Neutrophil (primary cell): ENCODE measurements around the gene FBXO33.

Experiments
- H3K27ac ChIP-seq: fragments of 200-600 bp; sonication (generic); 2 replicates; pipeline ENCODE4 v1.5.1; 2016; ENCODE audit warnings: mild to moderate bottlenecking, moderate library complexity
- H3K27me3 ChIP-seq: fragments of 200-600 bp; sonication (generic); 2 replicates; pipeline ENCODE4 v1.6.0; 2016; ENCODE audit warnings: mild to moderate bottlenecking
- H3K36me3 ChIP-seq: fragments of 200-600 bp; sonication (generic); 2 replicates; pipeline ENCODE4 v1.5.1; 2017
- H3K4me1 ChIP-seq, 2 experiments: fragments of 200-600 bp in 1 of 2; sonication (generic) in 1 of 2; 1 replicate in 1 of 2; 2 replicates in 1 of 2; pipeline versions ENCODE4 v1.5.1 to v1.6.1; 2013 to 2016; ENCODE audit warnings: low read depth in 1 of 2, low read length in 1 of 2, mild to moderate bottlenecking in 1 of 2, moderate library complexity in 1 of 2; ENCODE audit not compliant: control insufficient read depth in 1 of 2, insufficient read depth in 1 of 2
- H3K4me3 ChIP-seq, 2 experiments: fragments of 200-600 bp in 1 of 2; sonication (generic) in 1 of 2; 1 replicate in 1 of 2; 2 replicates in 1 of 2; pipeline ENCODE4 v1.5.1; 2013 to 2016; ENCODE audit warnings: low read depth in 1 of 2, low read length in 1 of 2, mild to moderate bottlenecking in 1 of 2, moderate library complexity in 1 of 2
- H3K9me3 ChIP-seq: fragments of 200-600 bp; sonication (generic); 2 replicates; pipeline ENCODE4 v1.5.1; 2016
- TF ChIP-seq, protein P1 (sequence below): fragments of 200-600 bp; sonication (generic); IDR thresholded peaks from 2 replicates; pipeline ENCODE4 v1.5.1; 2016; ENCODE audit warnings: antibody characterized with exemption

FBXO33 gene

DNA sequence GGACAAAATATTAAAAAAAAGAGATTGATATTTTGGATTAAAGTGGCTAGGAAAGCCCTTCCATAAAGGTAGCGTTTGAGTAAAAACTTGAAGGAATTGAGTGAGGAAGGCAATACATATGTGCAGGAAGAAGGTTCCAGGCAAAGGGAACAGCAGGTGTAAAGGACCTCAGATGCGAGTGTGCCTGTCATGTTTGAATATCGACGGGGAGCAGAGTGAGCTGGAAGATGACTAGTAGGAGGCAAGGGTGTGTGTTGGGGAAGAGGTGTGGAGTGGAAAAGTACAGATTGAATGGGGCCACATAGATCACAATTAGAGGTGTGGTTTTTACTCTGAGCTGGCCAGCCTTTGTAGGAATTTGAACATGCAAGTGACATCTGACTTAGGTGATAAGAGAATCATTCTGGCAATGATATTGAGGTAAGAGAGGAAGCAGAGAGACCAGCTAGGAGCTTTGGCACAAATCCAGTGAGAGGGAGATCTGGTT lies 15.0 kb upstream of the FBXO33 start:
- TF ChIP-seq, protein P1, sequence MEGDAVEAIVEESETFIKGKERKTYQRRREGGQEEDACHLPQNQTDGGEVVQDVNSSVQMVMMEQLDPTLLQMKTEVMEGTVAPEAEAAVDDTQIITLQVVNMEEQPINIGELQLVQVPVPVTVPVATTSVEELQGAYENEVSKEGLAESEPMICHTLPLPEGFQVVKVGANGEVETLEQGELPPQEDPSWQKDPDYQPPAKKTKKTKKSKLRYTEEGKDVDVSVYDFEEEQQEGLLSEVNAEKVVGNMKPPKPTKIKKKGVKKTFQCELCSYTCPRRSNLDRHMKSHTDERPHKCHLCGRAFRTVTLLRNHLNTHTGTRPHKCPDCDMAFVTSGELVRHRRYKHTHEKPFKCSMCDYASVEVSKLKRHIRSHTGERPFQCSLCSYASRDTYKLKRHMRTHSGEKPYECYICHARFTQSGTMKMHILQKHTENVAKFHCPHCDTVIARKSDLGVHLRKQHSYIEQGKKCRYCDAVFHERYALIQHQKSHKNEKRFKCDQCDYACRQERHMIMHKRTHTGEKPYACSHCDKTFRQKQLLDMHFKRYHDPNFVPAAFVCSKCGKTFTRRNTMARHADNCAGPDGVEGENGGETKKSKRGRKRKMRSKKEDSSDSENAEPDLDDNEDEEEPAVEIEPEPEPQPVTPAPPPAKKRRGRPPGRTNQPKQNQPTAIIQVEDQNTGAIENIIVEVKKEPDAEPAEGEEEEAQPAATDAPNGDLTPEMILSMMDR: no peak
- no peaks in the 10 kb centered on the region for H3K36me3 ChIP-seq
- no peak overlapping the region for H3K4me3 ChIP-seq
- H3K4me1 ChIP-seq: no peaks in the 10 kb centered on the region
- no peaks in the 10 kb centered on the region for H3K27me3 ChIP-seq
- peaks cover under 1% of the 10 kb centered on the region for H3K9me3 ChIP-seq
- no peak overlapping the region for H3K27ac ChIP-seq

DNA sequence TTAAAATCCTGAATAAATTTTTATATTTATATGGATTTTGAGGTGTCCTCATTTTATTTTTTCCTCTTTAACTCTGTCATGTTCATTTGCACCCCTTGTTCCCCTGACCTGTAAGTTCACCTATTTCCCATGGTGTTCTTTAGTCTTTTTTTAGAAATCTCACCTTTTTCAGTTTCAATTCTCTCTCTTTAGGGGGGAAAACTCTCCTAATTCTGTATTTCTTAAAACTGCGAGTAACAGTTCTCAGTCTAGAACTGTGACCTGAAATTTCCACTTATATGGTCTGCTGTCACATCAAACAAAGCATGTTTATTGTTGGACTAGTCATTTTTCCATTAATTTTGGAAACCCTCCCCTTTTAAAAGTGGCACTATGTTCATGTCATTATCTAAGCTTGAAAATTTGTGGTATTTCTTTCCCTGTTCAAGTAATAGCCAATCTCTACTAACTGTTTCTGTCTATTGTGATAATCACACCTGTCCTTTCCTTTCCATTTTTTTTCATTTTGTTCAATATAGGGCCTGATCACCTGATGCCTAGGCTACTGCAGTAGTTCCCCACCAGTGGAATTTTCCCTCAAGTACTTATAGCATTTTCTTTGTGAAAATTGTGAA lies 14.0 kb upstream of the FBXO33 start:
- H3K27me3 ChIP-seq: no peaks in the 10 kb centered on the region
- H3K27ac ChIP-seq: no peak overlapping the region
- peaks cover 5% of the 10 kb centered on the region for H3K9me3 ChIP-seq
- H3K4me1 ChIP-seq: no peaks in the 10 kb centered on the region
- no peak overlapping the region for H3K4me3 ChIP-seq
- TF ChIP-seq, protein P1: no peak
- H3K36me3 ChIP-seq: no peaks in the 10 kb centered on the region

DNA sequence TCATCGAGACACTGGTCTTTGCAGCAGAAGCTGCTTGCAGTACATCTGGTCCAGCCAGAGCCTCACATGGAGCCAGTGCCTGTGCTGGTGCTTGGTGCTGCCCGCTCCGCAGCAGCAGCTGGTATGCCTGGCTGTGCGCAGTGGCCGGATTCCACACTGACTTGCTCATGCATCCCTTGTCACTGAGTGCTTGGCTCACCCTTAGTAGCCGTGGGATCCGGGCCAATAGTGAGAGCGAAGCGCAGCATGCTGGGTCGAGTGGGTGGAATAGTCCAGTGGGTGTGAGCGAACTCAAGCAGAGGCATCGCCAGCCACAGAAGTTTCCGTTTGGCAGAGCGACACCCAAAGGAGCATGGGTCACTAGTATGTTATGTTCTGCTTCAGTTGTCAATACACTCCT lies 10.1 kb upstream of the FBXO33 start:
- TF ChIP-seq, protein P1: no peak
- H3K9me3 ChIP-seq: peaks cover 5% of the 10 kb centered on the region
- H3K4me1 ChIP-seq: no peaks in the 10 kb centered on the region
- H3K27ac ChIP-seq: no peak overlapping the region
- no peak overlapping the region for H3K4me3 ChIP-seq
- H3K27me3 ChIP-seq: no peaks in the 10 kb centered on the region
- H3K36me3 ChIP-seq: no peaks in the 10 kb centered on the region

DNA sequence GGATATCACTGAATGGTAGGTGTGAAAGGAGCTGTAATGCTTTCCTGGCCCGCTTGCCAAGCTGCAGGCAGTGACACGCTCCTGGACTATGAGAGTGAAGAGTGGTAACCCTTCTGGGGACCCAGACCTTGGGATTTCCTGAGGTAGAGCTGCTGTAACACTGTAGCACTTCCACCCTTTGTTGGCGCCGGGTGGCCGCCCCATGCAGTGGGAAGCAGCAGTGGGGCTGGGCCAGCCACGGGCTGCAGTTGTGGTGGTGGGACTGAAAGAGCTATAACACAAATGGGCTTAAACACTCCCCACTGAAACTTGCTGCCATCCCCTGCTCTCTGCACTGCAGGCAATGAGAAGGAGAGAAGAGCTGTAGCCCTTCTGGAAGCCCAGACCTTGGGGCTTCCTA lies 9.6 kb upstream of the FBXO33 start:
- Histone ChIP-seq H3K4me3 (no peak overlapping the region), H3K4me1 (no peaks in the 10 kb centered on the region), H3K9me3 (peaks cover 5% of the 10 kb centered on the region), H3K27ac (no peak overlapping the region), H3K36me3 (no peaks in the 10 kb centered on the region), H3K27me3 (no peaks in the 10 kb centered on the region)
- TF ChIP-seq, protein P1: no peak

DNA sequence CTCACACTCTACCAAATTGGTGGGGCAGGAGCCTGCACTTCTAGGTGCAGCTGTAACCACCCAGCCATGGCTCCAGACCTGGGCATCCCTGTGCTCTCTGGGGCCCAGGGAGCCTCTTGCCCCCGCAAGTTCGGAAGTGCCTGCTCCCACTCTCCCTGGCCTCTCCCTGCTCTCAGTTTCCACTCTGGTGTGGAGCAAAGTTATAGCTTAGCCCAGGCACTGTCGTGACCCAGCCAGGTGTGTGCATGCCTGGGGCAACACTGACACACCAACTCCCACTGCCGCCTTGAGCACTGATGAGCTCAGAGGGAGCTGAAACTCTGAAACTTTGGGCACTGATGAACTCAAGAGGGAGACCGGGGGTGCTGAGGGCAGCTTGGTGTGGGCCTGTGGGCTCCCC lies 8.7 kb upstream of the FBXO33 start:
- Histone ChIP-seq H3K4me3 (no peak overlapping the region), H3K9me3 (peaks cover 5% of the 10 kb centered on the region), H3K36me3 (no peaks in the 10 kb centered on the region), H3K27me3 (no peaks in the 10 kb centered on the region), H3K4me1 (no peaks in the 10 kb centered on the region), H3K27ac (no peak overlapping the region)
- TF ChIP-seq, protein P1: no peak
